Ishikawa (cell line): Measurements from ENCODE around the gene MYO9A.

ENCODE experiments used
- CEBPB ChIP-seq: IDR thresholded peaks from 2 replicates; pipeline ENCODE4 v1.6.1; 2012
- CREB1 ChIP-seq: IDR thresholded peaks from 2 replicates; pipeline ENCODE4 v1.6.1; 2012; ENCODE audit warnings: low read depth
- EGR1 ChIP-seq: IDR thresholded peaks from 2 replicates; pipeline ENCODE4 v1.6.1; 2012
- EP300 ChIP-seq: IDR thresholded peaks from 2 replicates; pipeline ENCODE4 v1.6.1; 2012; ENCODE audit warnings: borderline replicate concordance
- FOXM1 ChIP-seq: IDR thresholded peaks from 2 replicates; pipeline ENCODE4 v1.6.1; 2012; ENCODE audit warnings: low read depth, borderline replicate concordance
- MAX ChIP-seq: IDR thresholded peaks from 2 replicates; pipeline ENCODE4 v1.6.1; 2012
- NFIC ChIP-seq: IDR thresholded peaks from 2 replicates; pipeline ENCODE4 v1.6.1; 2012
- RAD21 ChIP-seq: IDR thresholded peaks from 2 replicates; pipeline ENCODE4 v1.6.1; 2012; ENCODE audit warnings: low read depth
- REST ChIP-seq: IDR thresholded peaks from 2 replicates; pipeline ENCODE4 v1.6.1; 2012; ENCODE audit warnings: low read depth, mild to moderate bottlenecking
- TAF1 ChIP-seq: IDR thresholded peaks from 2 replicates; pipeline ENCODE4 v1.6.1; 2012; ENCODE audit warnings: low read depth, mild to moderate bottlenecking
- TCF12 ChIP-seq: IDR thresholded peaks from 2 replicates; pipeline ENCODE4 v1.6.1; 2012; ENCODE audit warnings: low read depth
- TEAD4 ChIP-seq: IDR thresholded peaks from 2 replicates; pipeline ENCODE4 v1.6.1; 2012
- USF1 ChIP-seq: IDR thresholded peaks from 2 replicates; pipeline ENCODE4 v1.6.1; 2012
- YY1 ChIP-seq: IDR thresholded peaks from 2 replicates; pipeline ENCODE4 v1.6.1; 2012; ENCODE audit warnings: low read depth
- ZBTB7A ChIP-seq: IDR thresholded peaks from 2 replicates; pipeline ENCODE4 v1.6.1; 2012; ENCODE audit warnings: low read depth

MYO9A gene

GRCh38 chr15:71806452-71806931, 311.5 kb downstream of the MYO9A start:
- TF ChIP-seq EGR1 (no peak), NFIC (0 out of 2 replicates have a peak, but pooled peaks have one; percentile 9)

GRCh38 chr15:71804695-71805470, 313.1 kb downstream of the MYO9A start:
- TF ChIP-seq RAD21 (no peak), USF1 (no peak), YY1 (no peak), CEBPB (no peak), TAF1 (no peak), MAX (no peak), EP300 (no peak), CREB1 (no peak), TEAD4 (no peak), TCF12 (no peak), ZBTB7A (no peak), EGR1 (no peak), REST (no peak), FOXM1 (no peak), NFIC (no peak)

GRCh38 chr15:71804226-71804625, 313.7 kb downstream of the MYO9A start:
- TF ChIP-seq USF1 (no peak), REST (no peak), FOXM1 (no peak), TEAD4 (no peak), YY1 (no peak), TAF1 (no peak), TCF12 (no peak), ZBTB7A (no peak), EP300 (no peak), MAX (no peak), CREB1 (no peak), CEBPB (no peak), NFIC (no peak)

- no peak for TF ChIP-seq ZBTB7A
- TF ChIP-seq CEBPB = no peak
- no peak for TF ChIP-seq EGR1
- TF ChIP-seq TEAD4 = no peak
These were observed 315.2 kb downstream of the MYO9A start for GRCh38 chr15:71802770-71803169.

GRCh38 chr15:71801935-71802655, 315.9 kb downstream of the MYO9A start:
- TF ChIP-seq TAF1 (no peak), CREB1 (no peak), RAD21 (no peak), NFIC (no peak), YY1 (no peak), ZBTB7A (no peak), MAX (no peak), FOXM1 (no peak), EP300 (no peak), REST (no peak), TEAD4 (no peak), TCF12 (no peak), USF1 (no peak), CEBPB (no peak), EGR1 (no peak)
